ENCODE measurements around the gene GASK1A.

DNA sequence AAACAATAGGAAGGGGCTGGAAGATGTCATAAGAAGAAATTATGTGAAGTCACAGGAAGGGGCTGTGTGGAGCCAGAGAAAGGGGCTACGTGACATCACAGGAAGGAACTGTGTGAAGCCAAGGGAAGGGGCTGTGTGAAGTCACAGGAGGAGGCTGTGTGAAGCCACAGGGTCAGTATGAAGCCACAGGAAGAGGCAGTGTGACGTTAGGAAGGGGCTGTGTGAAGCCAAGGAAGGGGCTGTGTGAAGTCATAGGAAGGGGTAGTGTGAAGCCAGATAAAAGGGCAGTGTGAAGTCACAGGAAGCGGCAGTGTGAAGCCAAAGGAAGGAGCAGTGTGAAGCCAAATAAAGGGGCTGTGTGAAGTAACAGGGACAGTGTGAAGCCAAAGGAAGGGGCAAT lies 32.5 kb downstream of the GASK1A start:
- TF ChIP-seq RAD21 (IDR thresholded peaks at IDR 0.05) (no peak), TAF1 (conservative IDR thresholded peaks at IDR 0.05) (no peak), YY1 (IDR thresholded peaks at IDR 0.05) (no peak), RXRA (IDR thresholded peaks at IDR 0.05) (no peak), SP1 (IDR thresholded peaks at IDR 0.05) (no peak), GABPA (IDR thresholded peaks at IDR 0.05 in 1 of 2, conservative IDR thresholded peaks at IDR 0.05 in 1 of 2) (no peak), JUND (IDR thresholded peaks at IDR 0.05) (no peak), EGR1 (IDR thresholded peaks at IDR 0.05; ENCODE audit: low read depth in 2 of 2) (no peak)
- TF ChIP-seq, protein P1, sequence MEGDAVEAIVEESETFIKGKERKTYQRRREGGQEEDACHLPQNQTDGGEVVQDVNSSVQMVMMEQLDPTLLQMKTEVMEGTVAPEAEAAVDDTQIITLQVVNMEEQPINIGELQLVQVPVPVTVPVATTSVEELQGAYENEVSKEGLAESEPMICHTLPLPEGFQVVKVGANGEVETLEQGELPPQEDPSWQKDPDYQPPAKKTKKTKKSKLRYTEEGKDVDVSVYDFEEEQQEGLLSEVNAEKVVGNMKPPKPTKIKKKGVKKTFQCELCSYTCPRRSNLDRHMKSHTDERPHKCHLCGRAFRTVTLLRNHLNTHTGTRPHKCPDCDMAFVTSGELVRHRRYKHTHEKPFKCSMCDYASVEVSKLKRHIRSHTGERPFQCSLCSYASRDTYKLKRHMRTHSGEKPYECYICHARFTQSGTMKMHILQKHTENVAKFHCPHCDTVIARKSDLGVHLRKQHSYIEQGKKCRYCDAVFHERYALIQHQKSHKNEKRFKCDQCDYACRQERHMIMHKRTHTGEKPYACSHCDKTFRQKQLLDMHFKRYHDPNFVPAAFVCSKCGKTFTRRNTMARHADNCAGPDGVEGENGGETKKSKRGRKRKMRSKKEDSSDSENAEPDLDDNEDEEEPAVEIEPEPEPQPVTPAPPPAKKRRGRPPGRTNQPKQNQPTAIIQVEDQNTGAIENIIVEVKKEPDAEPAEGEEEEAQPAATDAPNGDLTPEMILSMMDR (IDR thresholded peaks at IDR 0.05; ENCODE audit: low read depth, low read length, missing input control): no peak
- TF ChIP-seq, protein P2, sequence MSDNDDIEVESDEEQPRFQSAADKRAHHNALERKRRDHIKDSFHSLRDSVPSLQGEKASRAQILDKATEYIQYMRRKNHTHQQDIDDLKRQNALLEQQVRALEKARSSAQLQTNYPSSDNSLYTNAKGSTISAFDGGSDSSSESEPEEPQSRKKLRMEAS (IDR thresholded peaks at IDR 0.05): no peak
- TF ChIP-seq, protein P3, sequence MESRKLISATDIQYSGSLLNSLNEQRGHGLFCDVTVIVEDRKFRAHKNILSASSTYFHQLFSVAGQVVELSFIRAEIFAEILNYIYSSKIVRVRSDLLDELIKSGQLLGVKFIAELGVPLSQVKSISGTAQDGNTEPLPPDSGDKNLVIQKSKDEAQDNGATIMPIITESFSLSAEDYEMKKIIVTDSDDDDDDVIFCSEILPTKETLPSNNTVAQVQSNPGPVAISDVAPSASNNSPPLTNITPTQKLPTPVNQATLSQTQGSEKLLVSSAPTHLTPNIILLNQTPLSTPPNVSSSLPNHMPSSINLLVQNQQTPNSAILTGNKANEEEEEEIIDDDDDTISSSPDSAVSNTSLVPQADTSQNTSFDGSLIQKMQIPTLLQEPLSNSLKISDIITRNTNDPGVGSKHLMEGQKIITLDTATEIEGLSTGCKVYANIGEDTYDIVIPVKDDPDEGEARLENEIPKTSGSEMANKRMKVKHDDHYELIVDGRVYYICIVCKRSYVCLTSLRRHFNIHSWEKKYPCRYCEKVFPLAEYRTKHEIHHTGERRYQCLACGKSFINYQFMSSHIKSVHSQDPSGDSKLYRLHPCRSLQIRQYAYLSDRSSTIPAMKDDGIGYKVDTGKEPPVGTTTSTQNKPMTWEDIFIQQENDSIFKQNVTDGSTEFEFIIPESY (IDR thresholded peaks at IDR 0.05): no peak
- TF ChIP-seq, protein P4, sequence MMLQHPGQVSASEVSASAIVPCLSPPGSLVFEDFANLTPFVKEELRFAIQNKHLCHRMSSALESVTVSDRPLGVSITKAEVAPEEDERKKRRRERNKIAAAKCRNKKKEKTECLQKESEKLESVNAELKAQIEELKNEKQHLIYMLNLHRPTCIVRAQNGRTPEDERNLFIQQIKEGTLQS (IDR thresholded peaks at IDR 0.05): no peak
- TF ChIP-seq, protein P5, sequence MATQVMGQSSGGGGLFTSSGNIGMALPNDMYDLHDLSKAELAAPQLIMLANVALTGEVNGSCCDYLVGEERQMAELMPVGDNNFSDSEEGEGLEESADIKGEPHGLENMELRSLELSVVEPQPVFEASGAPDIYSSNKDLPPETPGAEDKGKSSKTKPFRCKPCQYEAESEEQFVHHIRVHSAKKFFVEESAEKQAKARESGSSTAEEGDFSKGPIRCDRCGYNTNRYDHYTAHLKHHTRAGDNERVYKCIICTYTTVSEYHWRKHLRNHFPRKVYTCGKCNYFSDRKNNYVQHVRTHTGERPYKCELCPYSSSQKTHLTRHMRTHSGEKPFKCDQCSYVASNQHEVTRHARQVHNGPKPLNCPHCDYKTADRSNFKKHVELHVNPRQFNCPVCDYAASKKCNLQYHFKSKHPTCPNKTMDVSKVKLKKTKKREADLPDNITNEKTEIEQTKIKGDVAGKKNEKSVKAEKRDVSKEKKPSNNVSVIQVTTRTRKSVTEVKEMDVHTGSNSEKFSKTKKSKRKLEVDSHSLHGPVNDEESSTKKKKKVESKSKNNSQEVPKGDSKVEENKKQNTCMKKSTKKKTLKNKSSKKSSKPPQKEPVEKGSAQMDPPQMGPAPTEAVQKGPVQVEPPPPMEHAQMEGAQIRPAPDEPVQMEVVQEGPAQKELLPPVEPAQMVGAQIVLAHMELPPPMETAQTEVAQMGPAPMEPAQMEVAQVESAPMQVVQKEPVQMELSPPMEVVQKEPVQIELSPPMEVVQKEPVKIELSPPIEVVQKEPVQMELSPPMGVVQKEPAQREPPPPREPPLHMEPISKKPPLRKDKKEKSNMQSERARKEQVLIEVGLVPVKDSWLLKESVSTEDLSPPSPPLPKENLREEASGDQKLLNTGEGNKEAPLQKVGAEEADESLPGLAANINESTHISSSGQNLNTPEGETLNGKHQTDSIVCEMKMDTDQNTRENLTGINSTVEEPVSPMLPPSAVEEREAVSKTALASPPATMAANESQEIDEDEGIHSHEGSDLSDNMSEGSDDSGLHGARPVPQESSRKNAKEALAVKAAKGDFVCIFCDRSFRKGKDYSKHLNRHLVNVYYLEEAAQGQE (IDR thresholded peaks at IDR 0.05): no peak
